GM12878 (cell line): ENCODE measurements around the gene CAPN2. TPM values are rescaled to one million over a fixed set of nuclear protein-coding genes. Genes with fewer than 3 reads are reported as not detected.

Experiments
- ATAC-seq: fragments of 200-7000 bp; cut with Tn5 transposase; 3 replicates; pipeline ENCODE4 v1.9.1; 2020; ENCODE audit warnings: mild to moderate bottlenecking, moderate library complexity
- BruUV-seq: library from RNA; stranded (reverse); fragments of 400-500 nt; replicated peaks from 2 replicates; lab custom pipeline; 2021; lab: Mats Ljungman, UMichigan
- CTCF ChIA-PET: fragments of 300-600 bp; sonication (Branson Sonifier 250); formaldehyde crosslinking; extraction: SDS; loops from one replicate; lab custom pipeline; 2021; ENCODE audit warnings: inconsistent platforms; lab: Yijun Ruan, JAX
- POLR2A ChIA-PET: fragments of 350-600 bp; formaldehyde crosslinking; extraction: SDS; loops from one replicate; lab custom pipeline; 2021; ENCODE audit warnings: inconsistent platforms; lab: Charles Lee
- RAD21 ChIA-PET: fragments of 300-600 bp; sonication (Branson Sonifier 250); formaldehyde crosslinking; loops from one replicate; lab custom pipeline; 2023; ENCODE audit warnings: antibody characterized with exemption; ENCODE audit not compliant: unreplicated experiment; lab: Charles Lee
- SMC1A ChIA-PET: fragments of 300-600 bp; sonication (Branson Sonifier 250); formaldehyde crosslinking; loops from one replicate; lab custom pipeline; 2023; ENCODE audit not compliant: unreplicated experiment, uncharacterized antibody; lab: Charles Lee
- DNase-seq: peaks from one replicate; pipeline ENCODE4 v3.0.0-alpha.2; 2011; ENCODE audit warnings: low read depth, low spot score
- FAIRE-seq: peaks from 3 replicates; lab custom pipeline; 2011; peaks lifted over from hg19 to GRCh38; lab: Jason Lieb, UNC
- H2AFZ ChIP-seq: 2 replicates; pipeline ENCODE4 v1.6.0; 2011; ENCODE audit warnings: low read depth, low read length, control low read depth; ENCODE audit not compliant: control insufficient read depth
- H3K27ac ChIP-seq: 2 replicates; pipeline ENCODE4 v1.5.1; 2011; ENCODE audit warnings: control low read depth; ENCODE audit not compliant: control insufficient read depth, insufficient read depth
- H3K27me3 ChIP-seq, 2 experiments: replicated peaks in 1 of 2; 2 replicates each; pipeline versions ENCODE4 v1.6.0 to v1.6.1; 2011; ENCODE audit warnings: low read length in 1 of 2; ENCODE audit not compliant: control insufficient read depth in 2 of 2, insufficient read depth in 2 of 2
- H3K36me3 ChIP-seq, 2 experiments: 2 replicates each; pipeline ENCODE4 v1.5.1; 2011; ENCODE audit warnings: low read length in 1 of 2; ENCODE audit not compliant: control insufficient read depth in 2 of 2, insufficient read depth in 2 of 2
- H3K4me1 ChIP-seq: 2 replicates; pipeline ENCODE4 v1.6.1; 2011; ENCODE audit warnings: mild to moderate bottlenecking, low read length, moderate library complexity, mixed read lengths; ENCODE audit not compliant: control insufficient read depth, insufficient read depth
- H3K4me2 ChIP-seq: 2 replicates; pipeline ENCODE4 v1.6.0; 2011; ENCODE audit warnings: control low read depth; ENCODE audit not compliant: control insufficient read depth, insufficient read depth
- H3K4me3 ChIP-seq: fragments of 200-600 bp; sonication (generic); 2 replicates; pipeline ENCODE4 v1.5.1; 2016
- H3K79me2 ChIP-seq: 2 replicates; pipeline ENCODE4 v1.6.0; 2011; ENCODE audit warnings: low read length; ENCODE audit not compliant: control insufficient read depth, insufficient read depth
- H3K9ac ChIP-seq: 2 replicates; pipeline ENCODE4 v1.8.0; 2011; ENCODE audit warnings: low read length, control low read depth, mixed read lengths; ENCODE audit not compliant: control insufficient read depth, insufficient read depth
- H3K9me3 ChIP-seq: replicated peaks from 3 replicates; pipeline ENCODE4 v1.5.1; 2011; ENCODE audit warnings: mild to moderate bottlenecking, low read length; ENCODE audit not compliant: control insufficient read depth, insufficient read depth
- H4K20me1 ChIP-seq: 2 replicates; pipeline ENCODE4 v1.6.0; 2011; ENCODE audit not compliant: control insufficient read depth, insufficient read depth
- ELK1 ChIP-seq: IDR thresholded peaks from 2 replicates; pipeline ENCODE4 v1.6.1; 2012; ENCODE audit warnings: low read depth, low read length, improper control_type of control experiment
- PAX5 ChIP-seq: IDR thresholded peaks from 2 replicates; pipeline ENCODE4 v1.6.1; 2011; ENCODE audit warnings: low read depth, low read length, borderline replicate concordance
- POU2F2 ChIP-seq: IDR thresholded peaks from 3 replicates; pipeline ENCODE4 v1.6.1; 2011; ENCODE audit warnings: low read depth, mild to moderate bottlenecking, low read length, borderline replicate concordance
- RELB ChIP-seq: fragments of 450-650 bp; IDR thresholded peaks from 2 replicates; pipeline ENCODE4 v1.6.1; 2017; ENCODE audit warnings: low read depth, mild to moderate bottlenecking, moderate library complexity
- TCF3 ChIP-seq: IDR thresholded peaks from 2 replicates; pipeline ENCODE4 v1.6.1; 2012; ENCODE audit warnings: low read depth, mild to moderate bottlenecking, low read length, borderline replicate concordance; ENCODE audit not compliant: insufficient read depth
- ZNF24 ChIP-seq: fragments of 450-650 bp; IDR thresholded peaks from 2 replicates; pipeline ENCODE4 v1.6.1; 2017; ENCODE audit warnings: antibody characterized with exemption, mild to moderate bottlenecking
- WGBS: methylation state at CpG from one replicate; pipeline ENCODE4 v1.1.6; 2016; ENCODE audit warnings: low lambda C conversion rate; ENCODE audit not compliant: insufficient replicate concordance, insufficient coverage; ENCODE audit errors: missing lambda C conversion rate; 5-methylcytosine and 5-hydroxymethylcytosine counted together
- in situ Hi-C: fragments of 300-500 bp; cut with MboI; formaldehyde crosslinking; loops from 9 replicates; pipeline ENCODE4 v1.14.3; 2018; ENCODE audit warnings: mixed read lengths
- intact Hi-C: fragments of 100-400 bp; cut with micrococcal nuclease; formaldehyde crosslinking; loops from one replicate; pipeline ENCODE4 v1.14.2; 2022; ENCODE audit not compliant: unreplicated experiment
- polyA plus RNA-seq, 11 experiments: library from polyadenylated mRNA; depleted of rRNA in 4 of 11; unstranded in 6 of 11; stranded (reverse) in 5 of 11; fragments of >200 nt; fragmentation: Nextera tagmentation in 4 of 11; fragmentation: Illumina TruSeq in 1 of 11; extraction: Ambion mirVana in 4 of 11; extraction: Trizol in 1 of 11; gene quantifications; 1 replicate in 1 of 11; 2 replicates in 10 of 11; pipeline versions ENCODE4 v1.2.1 to v1.2.3, GENCODE V29; 2011 to 2016; ENCODE audit warnings: inconsistent platforms in 2 of 11, missing spikeins in 2 of 11, low read depth in 1 of 11
- total RNA-seq, 4 experiments: library from RNA; depleted of rRNA in 3 of 4; stranded (reverse); fragments of >200 nt in 3 of 4; fragmentation: Illumina TruSeq in 1 of 4; extraction: Trizol in 1 of 4; gene quantifications; 2 replicates each; pipeline versions ENCODE4 v1.2.1 to v1.2.3, GENCODE V29; 2013 to 2021

CAPN2 gene
- total and polyA plus RNA-seq, 10 of the 15 experiments (the other 5 are each of a cell fraction or from before 2014, with no cell fraction given), result 6.0 to 21.4 (median 16.6) TPM

GRCh38 chr1:223664106-223664505 lies 48.2 kb upstream of the CAPN2 start:
- Histone ChIP-seq H3K36me3 (no peaks in the 10 kb centered on the region), H3K9ac (no peak overlapping the region), H3K79me2 (no peaks in the 10 kb centered on the region), H3K4me1 (no peaks in the 10 kb centered on the region), H3K4me3 (no peak overlapping the region), H3K9me3 (no peaks in the 10 kb centered on the region), H3K27ac (no peak overlapping the region), H3K27me3 (peaks cover 0 to 2% of the 10 kb centered on the region in 2 experiments; a peak in 1 of 4 replicates), H3K4me2 (no peak overlapping the region), H4K20me1 (no peaks in the 10 kb centered on the region), H2AFZ (no peak overlapping the region)
- FAIRE-seq, result no peak
- 19% methylated on average over 5 of the region's 5 CpGs for WGBS
- TF ChIP-seq TCF3 (no peak), ZNF24 (no peak), POU2F2 (no peak), ELK1 (no peak), PAX5 (no peak), RELB (no peak)
- ATAC-seq, result no peak
- no peak for DNase-seq
- ChIA-PET SMC1A (interaction anchor here (1.0 kb wide), 1 partner anchor 57 kb away, joined by 3 read pairs; no protein-coding TSS in a partner anchor), CTCF (interaction anchor here (1.0 to 1.2 kb wide), 2 partner anchors 53 to 531 kb away, joined by 3 read pairs; no protein-coding TSS in a partner anchor), POLR2A (interaction anchor here (0.6 kb wide), 1 partner anchor 523 kb away, joined by 4 read pairs; no protein-coding TSS in a partner anchor), RAD21 (interaction anchor here (1.3 kb wide), 1 partner anchor 107 kb away, joined by 3 read pairs; no protein-coding TSS in a partner anchor)
- in situ Hi-C loops, result no loop called here
- intact Hi-C loops, result no loop called here
- no TSS peak for BruUV-seq
